RWPE1 (cell line): ENCODE results near the gene MTUS2.

ENCODE experiments used
- CTCF ChIA-PET: fragments of 350-600 bp; sonication (Branson Sonifier 250); formaldehyde crosslinking; extraction: SDS; loops from one replicate; lab custom pipeline; 2021; lab: Yijun Ruan, JAX
- POLR2A ChIA-PET: fragments of 400-600 bp; formaldehyde crosslinking; extraction: SDS; loops from one replicate; lab custom pipeline; 2020; ENCODE audit warnings: antibody characterized with exemption; ENCODE audit not compliant: low non-redundant PET; lab: Yijun Ruan, JAX
- DNase-seq: peaks from one replicate; pipeline ENCODE4 v3.0.0; 2012; ENCODE audit warnings: low spot score
- H3K27ac ChIP-seq: fragments of 450-650 bp; 2 replicates; pipeline ENCODE4 v1.5.1; 2017
- TF ChIP-seq, protein P1 (sequence below): fragments of 450-650 bp; conservative IDR thresholded peaks from 2 replicates; pipeline ENCODE4 v1.5.1; 2017; ENCODE audit warnings: low read depth, mild to moderate bottlenecking

MTUS2 gene

DNA sequence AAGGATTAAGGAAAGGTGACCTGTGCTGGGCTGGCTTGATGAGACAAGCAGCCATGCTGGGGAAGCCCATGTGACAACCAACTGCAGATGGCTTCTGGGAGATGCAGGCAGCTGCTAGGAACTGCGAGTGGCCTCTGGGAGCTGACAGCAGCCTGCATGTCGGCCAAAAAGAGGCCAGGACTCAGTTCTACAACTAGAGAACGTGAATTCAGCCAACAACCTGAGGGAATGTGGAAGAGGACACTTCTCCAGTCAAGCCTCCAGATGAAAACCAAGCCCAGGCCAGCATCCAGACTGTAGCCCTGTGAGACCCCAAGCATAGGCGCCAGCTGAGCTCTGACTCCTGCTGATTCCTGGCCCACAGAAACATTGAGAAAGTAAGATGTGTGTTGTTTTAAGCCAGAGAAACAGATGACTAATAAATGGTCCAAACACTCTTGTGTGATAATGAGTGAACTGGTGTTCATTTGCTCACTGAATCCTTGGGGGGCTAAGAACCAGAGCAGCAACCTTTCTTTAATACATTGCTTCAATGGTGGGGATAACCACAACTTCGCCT, 730.4 kb downstream of the MTUS2 start:
- CTCF ChIA-PET: interaction anchor here (0.6 kb wide), 2 partner anchors 25 to 1354 kb away, joined by 6 to 10 read pairs; no protein-coding TSS in a partner anchor
- H3K27ac ChIP-seq: 0 out of 2 replicates have a peak overlapping the region, but pooled peaks have one; percentile 1
- DNase-seq: no peak
- POLR2A ChIA-PET: no interaction called here
- TF ChIP-seq, protein P1, sequence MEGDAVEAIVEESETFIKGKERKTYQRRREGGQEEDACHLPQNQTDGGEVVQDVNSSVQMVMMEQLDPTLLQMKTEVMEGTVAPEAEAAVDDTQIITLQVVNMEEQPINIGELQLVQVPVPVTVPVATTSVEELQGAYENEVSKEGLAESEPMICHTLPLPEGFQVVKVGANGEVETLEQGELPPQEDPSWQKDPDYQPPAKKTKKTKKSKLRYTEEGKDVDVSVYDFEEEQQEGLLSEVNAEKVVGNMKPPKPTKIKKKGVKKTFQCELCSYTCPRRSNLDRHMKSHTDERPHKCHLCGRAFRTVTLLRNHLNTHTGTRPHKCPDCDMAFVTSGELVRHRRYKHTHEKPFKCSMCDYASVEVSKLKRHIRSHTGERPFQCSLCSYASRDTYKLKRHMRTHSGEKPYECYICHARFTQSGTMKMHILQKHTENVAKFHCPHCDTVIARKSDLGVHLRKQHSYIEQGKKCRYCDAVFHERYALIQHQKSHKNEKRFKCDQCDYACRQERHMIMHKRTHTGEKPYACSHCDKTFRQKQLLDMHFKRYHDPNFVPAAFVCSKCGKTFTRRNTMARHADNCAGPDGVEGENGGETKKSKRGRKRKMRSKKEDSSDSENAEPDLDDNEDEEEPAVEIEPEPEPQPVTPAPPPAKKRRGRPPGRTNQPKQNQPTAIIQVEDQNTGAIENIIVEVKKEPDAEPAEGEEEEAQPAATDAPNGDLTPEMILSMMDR: no peak

DNA sequence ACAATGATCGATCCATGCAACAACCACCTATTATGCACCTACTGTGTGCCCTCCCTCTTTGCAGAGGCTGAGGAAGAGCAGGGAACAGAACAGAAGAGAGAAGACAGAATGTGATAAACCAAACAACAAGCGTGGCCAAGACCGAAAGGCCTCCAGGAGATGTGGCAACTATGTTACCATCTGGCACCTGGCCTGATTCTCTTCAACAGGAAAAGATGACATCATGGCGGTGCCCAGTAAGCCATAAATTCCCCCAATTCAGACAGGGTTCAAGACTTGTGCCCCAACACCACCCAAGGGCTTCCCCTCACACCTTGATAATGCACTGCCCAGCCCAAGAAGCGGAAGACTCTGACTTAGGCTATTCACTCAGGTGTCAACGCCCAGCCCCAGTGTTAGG, 731.1 kb downstream of the MTUS2 start:
- no peak overlapping the region for H3K27ac ChIP-seq
- no peak for DNase-seq
- TF ChIP-seq, protein P1: no peak
- ChIA-PET CTCF (interaction anchor here (0.6 kb wide), 2 partner anchors 14 to 26 kb away, joined by 4 to 6 read pairs; no protein-coding TSS in a partner anchor), POLR2A (no interaction called here)
